Measurements from ENCODE around the gene BPIFB1.

DNA sequence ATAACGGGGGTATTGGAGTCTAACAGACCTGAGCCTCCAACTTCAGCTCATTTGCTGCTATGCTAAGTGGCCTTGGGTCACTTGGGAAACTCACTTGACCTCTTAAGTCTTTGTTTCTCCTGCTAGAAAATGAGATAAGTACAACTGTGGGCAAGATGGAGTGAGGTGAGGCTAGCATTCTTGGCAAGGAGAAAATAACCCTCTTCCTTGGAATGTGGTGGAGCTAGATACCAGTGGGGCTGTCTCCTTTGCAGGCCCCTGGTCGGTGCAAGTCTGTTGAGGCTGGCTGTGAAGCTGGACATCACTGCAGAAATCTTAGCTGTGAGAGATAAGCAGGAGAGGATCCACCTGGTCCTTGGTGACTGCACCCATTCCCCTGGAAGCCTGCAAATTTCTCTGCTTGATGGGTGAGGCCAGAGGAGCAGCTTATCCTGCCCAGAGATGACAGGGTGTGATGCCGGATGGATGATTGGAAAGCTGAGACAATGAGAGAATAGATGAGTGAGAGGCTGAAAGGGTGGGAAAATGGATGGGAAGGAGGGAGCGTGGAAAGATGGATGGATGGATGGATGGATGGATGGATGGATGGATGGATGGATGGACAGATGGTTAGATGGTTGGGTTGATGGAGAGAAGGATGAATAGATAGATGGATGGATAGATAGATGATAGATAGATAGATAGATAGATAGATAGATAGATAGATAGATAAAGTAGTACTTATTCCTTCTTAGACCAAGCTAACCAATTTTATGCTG lies 42.9 kb upstream of the BPIFB1 start:
- TF ChIP-seq RELA (CRISPR knock-in tag; IDR thresholded peaks at IDR 0.05; ENCODE audit: borderline replicate concordance): no peak
- TF ChIP-seq, protein P1, sequence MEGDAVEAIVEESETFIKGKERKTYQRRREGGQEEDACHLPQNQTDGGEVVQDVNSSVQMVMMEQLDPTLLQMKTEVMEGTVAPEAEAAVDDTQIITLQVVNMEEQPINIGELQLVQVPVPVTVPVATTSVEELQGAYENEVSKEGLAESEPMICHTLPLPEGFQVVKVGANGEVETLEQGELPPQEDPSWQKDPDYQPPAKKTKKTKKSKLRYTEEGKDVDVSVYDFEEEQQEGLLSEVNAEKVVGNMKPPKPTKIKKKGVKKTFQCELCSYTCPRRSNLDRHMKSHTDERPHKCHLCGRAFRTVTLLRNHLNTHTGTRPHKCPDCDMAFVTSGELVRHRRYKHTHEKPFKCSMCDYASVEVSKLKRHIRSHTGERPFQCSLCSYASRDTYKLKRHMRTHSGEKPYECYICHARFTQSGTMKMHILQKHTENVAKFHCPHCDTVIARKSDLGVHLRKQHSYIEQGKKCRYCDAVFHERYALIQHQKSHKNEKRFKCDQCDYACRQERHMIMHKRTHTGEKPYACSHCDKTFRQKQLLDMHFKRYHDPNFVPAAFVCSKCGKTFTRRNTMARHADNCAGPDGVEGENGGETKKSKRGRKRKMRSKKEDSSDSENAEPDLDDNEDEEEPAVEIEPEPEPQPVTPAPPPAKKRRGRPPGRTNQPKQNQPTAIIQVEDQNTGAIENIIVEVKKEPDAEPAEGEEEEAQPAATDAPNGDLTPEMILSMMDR (IDR thresholded peaks at IDR 0.05): no peak
- no peak for TF ChIP-seq IRF2 (CRISPR knock-in tag; IDR thresholded peaks at IDR 0.05; ENCODE audit: borderline replicate concordance, low read depth)
- TF ChIP-seq, protein P2, sequence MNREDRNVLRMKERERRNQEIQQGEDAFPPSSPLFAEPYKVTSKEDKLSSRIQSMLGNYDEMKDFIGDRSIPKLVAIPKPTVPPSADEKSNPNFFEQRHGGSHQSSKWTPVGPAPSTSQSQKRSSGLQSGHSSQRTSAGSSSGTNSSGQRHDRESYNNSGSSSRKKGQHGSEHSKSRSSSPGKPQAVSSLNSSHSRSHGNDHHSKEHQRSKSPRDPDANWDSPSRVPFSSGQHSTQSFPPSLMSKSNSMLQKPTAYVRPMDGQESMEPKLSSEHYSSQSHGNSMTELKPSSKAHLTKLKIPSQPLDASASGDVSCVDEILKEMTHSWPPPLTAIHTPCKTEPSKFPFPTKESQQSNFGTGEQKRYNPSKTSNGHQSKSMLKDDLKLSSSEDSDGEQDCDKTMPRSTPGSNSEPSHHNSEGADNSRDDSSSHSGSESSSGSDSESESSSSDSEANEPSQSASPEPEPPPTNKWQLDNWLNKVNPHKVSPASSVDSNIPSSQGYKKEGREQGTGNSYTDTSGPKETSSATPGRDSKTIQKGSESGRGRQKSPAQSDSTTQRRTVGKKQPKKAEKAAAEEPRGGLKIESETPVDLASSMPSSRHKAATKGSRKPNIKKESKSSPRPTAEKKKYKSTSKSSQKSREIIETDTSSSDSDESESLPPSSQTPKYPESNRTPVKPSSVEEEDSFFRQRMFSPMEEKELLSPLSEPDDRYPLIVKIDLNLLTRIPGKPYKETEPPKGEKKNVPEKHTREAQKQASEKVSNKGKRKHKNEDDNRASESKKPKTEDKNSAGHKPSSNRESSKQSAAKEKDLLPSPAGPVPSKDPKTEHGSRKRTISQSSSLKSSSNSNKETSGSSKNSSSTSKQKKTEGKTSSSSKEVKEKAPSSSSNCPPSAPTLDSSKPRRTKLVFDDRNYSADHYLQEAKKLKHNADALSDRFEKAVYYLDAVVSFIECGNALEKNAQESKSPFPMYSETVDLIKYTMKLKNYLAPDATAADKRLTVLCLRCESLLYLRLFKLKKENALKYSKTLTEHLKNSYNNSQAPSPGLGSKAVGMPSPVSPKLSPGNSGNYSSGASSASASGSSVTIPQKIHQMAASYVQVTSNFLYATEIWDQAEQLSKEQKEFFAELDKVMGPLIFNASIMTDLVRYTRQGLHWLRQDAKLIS (CRISPR knock-in tag; IDR thresholded peaks at IDR 0.05; ENCODE audit: borderline replicate concordance): no peak
